Heart left ventricle (tissue), 13 donors: ENCODE results near the gene HARBI1.

Source experiments
- CTCF ChIP-seq, 12 donors: fragments of 200-600 bp; sonication (generic) in 4 of 12; IDR thresholded peaks; one replicate each; pipeline versions ENCODE4 v1.5.0 to v1.8.0; 2018 to 2022; ENCODE audit warnings: antibody characterized with exemption in 12 of 12, mild to moderate bottlenecking in 5 of 12
- POLR2A ChIP-seq, 2 donors: fragments of 450-650 bp; IDR thresholded peaks; one replicate each; pipeline ENCODE4 v1.6.1; 2017; ENCODE audit warnings: antibody characterized with exemption in 2 of 2, mild to moderate bottlenecking in 2 of 2, moderate library complexity in 2 of 2
- donor health status: ischemic (EF 13 %, LVEDD 7.1; RV severe dilation, severe dysfunction).
- donor health status: DM: no; HTN: yes; CAD: no.
- donor health status: DM: no; HTN: no; CAD: no.
- donor health status: ischemic (EF 25% LVEDD 6.9; RV normal size, moderate dysfunction).
- donor health status: ischemic (EF 25% LVEDD 5.7; RV mildly dilated, moderate dysfunction).
- donor health status: ischemic (EF 35%, LVEDD 5.7; RV mildly dilated, moderate dysfunction).
- donor health status: nonischemic (EF 11% LVEDD 7.7; RV severe dilation, severe dysfunction).
- donor health status: DM: yes; HTN: yes; CAD: no.
- donor health status: PGD.
- donor health status: ischemic (EF 29% LVEDD 5.4; RV normal size, mild dysfunction).
- donor health status: nonischemic (EF 23%, LVEDD 6.1; RV moderate dilation, normal function).

GRCh38 chr11:46631676-46632075 lies 14.6 kb upstream of the HARBI1 start:
- no peak for TF ChIP-seq CTCF (IDR thresholded peaks at IDR 0.05)
- no peak for TF ChIP-seq POLR2A (IDR thresholded peaks at IDR 0.05)
